H1 (cell line): ENCODE results near the gene ASAP2. TPM values are rescaled to one million over a fixed set of nuclear protein-coding genes. Genes with fewer than 3 reads are reported as not detected.

Experiments used
- CTCF ChIA-PET: fragments of 300-600 bp; sonication (Branson Sonifier 250); formaldehyde crosslinking; loops from one replicate; lab custom pipeline; 2021; ENCODE audit not compliant: partially characterized antibody; lab: Charles Lee
- POLR2A ChIA-PET: fragments of 300-600 bp; sonication (Branson Sonifier 250); formaldehyde crosslinking; loops from one replicate; lab custom pipeline; 2021; ENCODE audit warnings: inconsistent platforms; ENCODE audit not compliant: partially characterized antibody; lab: Charles Lee
- DNase-seq, 2 experiments: peaks; one replicate each; pipeline versions ENCODE4 v3.0.0 to v3.0.0-alpha.2; 2010 to 2022; ENCODE audit warnings: low spot score in 2 of 2, low read depth in 1 of 2, mixed read lengths in 1 of 2
- FAIRE-seq: peaks from 2 replicates; lab custom pipeline; 2011; peaks lifted over from hg19 to GRCh38; lab: Jason Lieb, UNC
- H2AFZ ChIP-seq: 2 replicates; pipeline ENCODE4 v1.8.1; 2012; ENCODE audit warnings: low read length, inconsistent platforms
- H2AK5ac ChIP-seq: 2 replicates; pipeline ENCODE4 v1.6.1; 2013; ENCODE audit warnings: low read depth, low read length
- H2BK120ac ChIP-seq: replicated peaks from 2 replicates; pipeline ENCODE3; 2013; ENCODE audit warnings: low read depth, low read length, inconsistent platforms
- H2BK12ac ChIP-seq: 2 replicates; pipeline ENCODE4 v1.6.1; 2013; ENCODE audit warnings: low read depth, low read length
- H2BK15ac ChIP-seq: 2 replicates; pipeline ENCODE4 v1.6.1; 2013; ENCODE audit warnings: low read length
- H2BK20ac ChIP-seq: 2 replicates; pipeline ENCODE4 v1.6.1; 2013; ENCODE audit warnings: low read length
- H2BK5ac ChIP-seq: 2 replicates; pipeline ENCODE4 v1.6.1; 2013; ENCODE audit warnings: low read depth, low read length
- H3K14ac ChIP-seq: 2 replicates; pipeline ENCODE4 v1.6.1; 2013; ENCODE audit warnings: inconsistent platforms; ENCODE audit not compliant: insufficient read length
- H3K18ac ChIP-seq: 2 replicates; pipeline ENCODE4 v1.6.1; 2013; ENCODE audit warnings: low read length; ENCODE audit errors: extremely low read depth
- H3K23ac ChIP-seq: 2 replicates; pipeline ENCODE4 v1.6.1; 2013; ENCODE audit warnings: inconsistent platforms; ENCODE audit not compliant: insufficient read length
- H3K23me2 ChIP-seq: 2 replicates; pipeline ENCODE4 v1.6.1; 2013; ENCODE audit warnings: low read depth, low read length
- H3K27ac ChIP-seq: 2 replicates; pipeline ENCODE4 v1.6.1; 2011; ENCODE audit warnings: low read depth, low read length, inconsistent platforms
- H3K27me3 ChIP-seq, 4 experiments: replicated peaks in 1 of 4; 1 replicate in 1 of 4; 2 replicates in 3 of 4; pipeline versions ENCODE4 v1.6.1 to v1.8.1; 2011 to 2013; ENCODE audit warnings: low read length in 3 of 4, mild to moderate bottlenecking in 3 of 4, inconsistent platforms in 2 of 4, mixed read lengths in 2 of 4, moderate library complexity in 1 of 4; ENCODE audit not compliant: control insufficient read depth in 3 of 4, insufficient read depth in 3 of 4; ENCODE audit errors: extremely low read depth in 1 of 4
- H3K36me3 ChIP-seq, 4 experiments: 2 replicates each; pipeline versions ENCODE4 v1.6.1 to v1.8.1; 2011 to 2013; ENCODE audit warnings: mild to moderate bottlenecking in 4 of 4, low read length in 3 of 4, moderate library complexity in 2 of 4, control low read depth in 1 of 4, inconsistent platforms in 1 of 4; ENCODE audit not compliant: insufficient read depth in 4 of 4, control insufficient read depth in 2 of 4
- H3K4ac ChIP-seq: replicated peaks from 2 replicates; pipeline ENCODE3; 2013; ENCODE audit warnings: low read length, low read depth, mixed read lengths, inconsistent platforms; ENCODE audit not compliant: insufficient read length
- H3K4me1 ChIP-seq, 4 experiments: replicated peaks in 1 of 4; 1 replicate in 1 of 4; 2 replicates in 3 of 4; pipeline versions ENCODE4 v1.6.1 to v1.8.1; 2011 to 2013; ENCODE audit warnings: low read length in 3 of 4, inconsistent platforms in 2 of 4, mixed read lengths in 1 of 4; ENCODE audit not compliant: insufficient read depth in 4 of 4, control insufficient read depth in 3 of 4
- H3K4me2 ChIP-seq, 2 experiments: 2 replicates each; pipeline versions ENCODE4 v1.6.1 to v1.8.1; 2011 to 2013; ENCODE audit warnings: low read depth in 2 of 2, low read length in 2 of 2, control low read depth in 1 of 2, inconsistent platforms in 1 of 2, mild to moderate bottlenecking in 1 of 2; ENCODE audit not compliant: insufficient read depth in 1 of 2
- H3K4me3 ChIP-seq, 4 experiments: fragments of 200-600, 300-600 bp in 1 of 4; sonication (generic), shearing (Covaris generic), sonication (Bioruptor Twin) in 1 of 4; 2 replicates each; pipeline versions ENCODE4 v1.5.1 to v1.8.1; 2011 to 2016; ENCODE audit warnings: low read length in 4 of 4, low read depth in 3 of 4, control low read depth in 2 of 4, inconsistent platforms in 2 of 4, mild to moderate bottlenecking in 2 of 4, mixed read lengths in 1 of 4, moderate library complexity in 1 of 4; ENCODE audit not compliant: insufficient read depth in 2 of 4; ENCODE audit errors: extremely low read depth in 1 of 4
- H3K56ac ChIP-seq: replicated peaks from 2 replicates; pipeline ENCODE3; 2013; ENCODE audit warnings: low read depth, mild to moderate bottlenecking, mixed read lengths, low read length, inconsistent platforms; ENCODE audit not compliant: insufficient read length
- H3K79me1 ChIP-seq: 2 replicates; pipeline ENCODE4 v1.6.1; 2013; ENCODE audit warnings: low read depth, low read length, control low read depth
- H3K79me2 ChIP-seq, 2 experiments: 2 replicates each; pipeline versions ENCODE4 v1.6.1 to v1.8.1; 2012 to 2013; ENCODE audit warnings: low read length in 2 of 2, mild to moderate bottlenecking in 2 of 2, inconsistent platforms in 1 of 2; ENCODE audit not compliant: insufficient read depth in 2 of 2, control insufficient read depth in 1 of 2
- H3K9ac ChIP-seq, 4 experiments: replicated peaks in 1 of 4; 1 replicate in 1 of 4; 2 replicates in 3 of 4; pipeline versions ENCODE4 v1.6.1 to v1.8.1; 2011 to 2013; ENCODE audit warnings: low read depth in 3 of 4, low read length in 3 of 4, control low read depth in 2 of 4, mild to moderate bottlenecking in 2 of 4, moderate library complexity in 2 of 4, inconsistent platforms in 1 of 4; ENCODE audit errors: extremely low read depth in 1 of 4
- H3K9me3 ChIP-seq, 2 experiments: 2 replicates each; pipeline versions ENCODE4 v1.6.1 to v1.8.1; 2012 to 2013; ENCODE audit warnings: mild to moderate bottlenecking in 2 of 2, moderate library complexity in 2 of 2, control low read depth in 1 of 2, inconsistent platforms in 1 of 2, low read depth in 1 of 2, low read length in 1 of 2, mixed read lengths in 1 of 2; ENCODE audit not compliant: insufficient read depth in 2 of 2
- H4K20me1 ChIP-seq, 2 experiments: replicated peaks in 1 of 2; 2 replicates each; pipeline versions ENCODE3 to v1.8.1; 2011 to 2013; ENCODE audit warnings: inconsistent platforms in 2 of 2, low read length in 2 of 2, mild to moderate bottlenecking in 1 of 2; ENCODE audit not compliant: insufficient read depth in 2 of 2, control insufficient read depth in 1 of 2
- H4K5ac ChIP-seq: 2 replicates; pipeline ENCODE4 v1.6.1; 2013; ENCODE audit warnings: low read length, low read depth, mixed read lengths, inconsistent platforms; ENCODE audit not compliant: insufficient read length
- H4K8ac ChIP-seq: 2 replicates; pipeline ENCODE4 v1.8.0; 2013; ENCODE audit warnings: mild to moderate bottlenecking, moderate library complexity, low read length, inconsistent platforms; ENCODE audit not compliant: insufficient read depth; ENCODE audit errors: extremely low read depth
- H4K91ac ChIP-seq: replicated peaks from 2 replicates; pipeline ENCODE3; 2013; ENCODE audit warnings: low read length, mixed read lengths, inconsistent platforms; ENCODE audit not compliant: insufficient read length
- BRCA1 ChIP-seq: IDR thresholded peaks from 2 replicates; pipeline ENCODE4 v1.6.1; 2012; ENCODE audit warnings: low read depth, low read length, improper control_type of control experiment
- RAD21 ChIP-seq, 2 experiments: IDR thresholded peaks in 1 of 2; conservative IDR thresholded peaks in 1 of 2; 2 replicates each; pipeline ENCODE4 v1.6.1; 2011; ENCODE audit warnings: low read depth in 2 of 2, low read length in 2 of 2, improper control_type of control experiment in 1 of 2, inconsistent platforms in 1 of 2, mild to moderate bottlenecking in 1 of 2, moderate library complexity in 1 of 2
- RBBP5 ChIP-seq: IDR thresholded peaks from 2 replicates; pipeline ENCODE4 v1.7.1; 2012; ENCODE audit warnings: low read depth, mild to moderate bottlenecking, inconsistent platforms, low read length, moderate library complexity, borderline replicate concordance
- RFX5 ChIP-seq: IDR thresholded peaks from 2 replicates; pipeline ENCODE4 v1.6.1; 2011; ENCODE audit warnings: low read depth, low read length, improper control_type of control experiment, borderline replicate concordance
- SP1 ChIP-seq: IDR thresholded peaks from 2 replicates; pipeline ENCODE4 v1.6.1; 2011; ENCODE audit warnings: low read depth, low read length
- SP2 ChIP-seq: IDR thresholded peaks from 2 replicates; pipeline ENCODE4 v1.6.1; 2012; ENCODE audit warnings: mild to moderate bottlenecking, low read length, inconsistent platforms
- WGBS, 2 experiments: shearing (Covaris generic) in 1 of 2; methylation state at CpG; one replicate each; pipeline versions ENCODE4 v1.1.6 to v1.1.7; 2013 to 2015; ENCODE audit warnings: low lambda C conversion rate in 2 of 2, mixed read lengths in 2 of 2, inconsistent platforms in 1 of 2, low coverage in 1 of 2, missing lambda C conversion rate in 1 of 2; ENCODE audit not compliant: insufficient replicate concordance in 2 of 2, insufficient coverage in 1 of 2, insufficient read length in 1 of 2; ENCODE audit errors: extremely low coverage in 1 of 2, missing lambda C conversion rate in 1 of 2; 5-methylcytosine and 5-hydroxymethylcytosine counted together
- polyA plus RNA-seq, 7 experiments: library from polyadenylated mRNA; depleted of rRNA in 3 of 7; stranded (reverse) in 5 of 7; unstranded in 2 of 7; fragments of >200 nt in 5 of 7; fragments of 200-250 nt in 2 of 7; gene quantifications; 1 replicate in 5 of 7; 2 replicates in 1 of 7; 4 replicates in 1 of 7; pipeline versions ENCODE4 v1.2.1 to v1.2.3, GENCODE V29; 2011 to 2013; ENCODE audit warnings: missing spikeins in 2 of 7, mixed read lengths in 2 of 7
- total RNA-seq: library from RNA; stranded (reverse); fragmentation: NEBNext Ultra II Directional; extraction: Animal tissue kit (Norgen Biotek cat#: 25700); gene quantifications from 2 replicates; pipeline ENCODE4 v1.2.1, GENCODE V29; 2021
- TF ChIP-seq, protein P1 (sequence below): IDR thresholded peaks from 2 replicates; pipeline ENCODE4 v1.6.1; 2012; ENCODE audit warnings: low read length, inconsistent platforms
- TF ChIP-seq, protein P2 (sequence below), 3 experiments: IDR thresholded peaks; 1 replicate in 2 of 3; 2 replicates in 1 of 3; pipeline versions ENCODE4 v1.5.1 to v1.6.1; 2011; ENCODE audit warnings: low read length in 3 of 3, mild to moderate bottlenecking in 3 of 3, inconsistent platforms in 2 of 3, low read depth in 1 of 3, moderate library complexity in 1 of 3; ENCODE audit not compliant: insufficient read depth in 1 of 3; ENCODE audit errors: control extremely low read depth in 1 of 3

Gene ASAP2
- total and polyA plus RNA-seq, 2 of the 8 experiments (the other 6 are each of a cell fraction or from before 2014, with no cell fraction given), result 10.2 to 18.7 TPM

DNA sequence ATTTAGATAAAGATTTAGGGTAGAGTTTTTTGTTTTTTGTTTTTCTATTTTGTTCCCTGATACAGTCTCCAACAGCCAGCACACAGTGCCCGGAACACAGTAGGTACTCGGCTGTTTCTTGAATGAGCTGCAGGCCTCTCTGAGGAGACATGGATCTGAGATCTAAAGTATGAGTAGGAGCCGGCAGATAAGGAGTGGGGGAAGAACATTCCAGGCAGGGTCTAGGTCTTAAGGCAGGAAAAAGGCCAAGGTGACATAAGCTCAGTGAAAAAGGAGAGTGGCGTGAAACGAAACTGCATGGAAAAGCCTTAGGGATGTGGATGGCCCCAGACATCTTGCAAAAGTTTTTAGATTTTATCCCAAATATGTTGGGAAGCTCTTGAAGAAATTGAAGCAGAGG lies 122.3 kb downstream of the ASAP2 start:
- DNase-seq, result no peak
- no peak overlapping the region for H3K4me3 ChIP-seq
- ChIA-PET CTCF (interaction anchor here (1.2 to 1.5 kb wide), 4 partner anchors 8 to 124 kb away, joined by 3 to 6 read pairs (median 4); no protein-coding TSS in a partner anchor), POLR2A (no interaction called here)
- H3K4ac ChIP-seq, result no peak overlapping the region
- no peaks in the 10 kb centered on the region for H3K79me2 ChIP-seq
- H3K27ac ChIP-seq, result no peak overlapping the region
- no peaks in the 10 kb centered on the region; a peak in 2 of 8 replicates for H3K36me3 ChIP-seq
- no peak overlapping the region for H3K9ac ChIP-seq
- H3K18ac ChIP-seq, result no peak overlapping the region
- H4K8ac ChIP-seq, result no peak overlapping the region
- H2BK12ac ChIP-seq, result no peak overlapping the region
- H3K23ac ChIP-seq, result no peak overlapping the region
- no peak overlapping the region for H2BK120ac ChIP-seq
- FAIRE-seq, result no peak
- H4K91ac ChIP-seq, result no peak overlapping the region
- no peaks in the 10 kb centered on the region for H3K9me3 ChIP-seq
- no peak overlapping the region for H3K4me2 ChIP-seq
- no peak overlapping the region for H3K56ac ChIP-seq
- H2AFZ ChIP-seq, result no peak overlapping the region
- no peaks in the 10 kb centered on the region; a peak in 2 of 7 replicates for H3K4me1 ChIP-seq
- no peaks in the 10 kb centered on the region for H3K79me1 ChIP-seq
- WGBS, 2 experiments, result 91% methylated on average over 5 of the region's 5 CpGs; no CpG with 5 or more reads in 1 of the 2 experiments
- no peaks in the 10 kb centered on the region for H3K23me2 ChIP-seq
- H2AK5ac ChIP-seq, result no peak overlapping the region
- H4K20me1 ChIP-seq, result no peaks in the 10 kb centered on the region
- no peak overlapping the region for H2BK5ac ChIP-seq
- no peaks in the 10 kb centered on the region for H3K27me3 ChIP-seq
- H3K14ac ChIP-seq, result no peak overlapping the region
- no peak overlapping the region for H4K5ac ChIP-seq
- no peak overlapping the region for H2BK15ac ChIP-seq
- H2BK20ac ChIP-seq, result no peak overlapping the region
- TF ChIP-seq RAD21 (IDR thresholded peaks at IDR 0.05 in 1 of 2, conservative IDR thresholded peaks at IDR 0.05 in 1 of 2; ENCODE audit: low read depth in 2 of 2, low read length in 2 of 2), result no peak
- TF ChIP-seq SP2, result no peak
- TF ChIP-seq RFX5, result no peak
- no peak for TF ChIP-seq BRCA1
- TF ChIP-seq SP1, result no peak
- TF ChIP-seq RBBP5, result no peak
- TF ChIP-seq, protein P1, sequence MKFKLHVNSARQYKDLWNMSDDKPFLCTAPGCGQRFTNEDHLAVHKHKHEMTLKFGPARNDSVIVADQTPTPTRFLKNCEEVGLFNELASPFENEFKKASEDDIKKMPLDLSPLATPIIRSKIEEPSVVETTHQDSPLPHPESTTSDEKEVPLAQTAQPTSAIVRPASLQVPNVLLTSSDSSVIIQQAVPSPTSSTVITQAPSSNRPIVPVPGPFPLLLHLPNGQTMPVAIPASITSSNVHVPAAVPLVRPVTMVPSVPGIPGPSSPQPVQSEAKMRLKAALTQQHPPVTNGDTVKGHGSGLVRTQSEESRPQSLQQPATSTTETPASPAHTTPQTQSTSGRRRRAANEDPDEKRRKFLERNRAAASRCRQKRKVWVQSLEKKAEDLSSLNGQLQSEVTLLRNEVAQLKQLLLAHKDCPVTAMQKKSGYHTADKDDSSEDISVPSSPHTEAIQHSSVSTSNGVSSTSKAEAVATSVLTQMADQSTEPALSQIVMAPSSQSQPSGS, result no peak
- TF ChIP-seq, protein P2, sequence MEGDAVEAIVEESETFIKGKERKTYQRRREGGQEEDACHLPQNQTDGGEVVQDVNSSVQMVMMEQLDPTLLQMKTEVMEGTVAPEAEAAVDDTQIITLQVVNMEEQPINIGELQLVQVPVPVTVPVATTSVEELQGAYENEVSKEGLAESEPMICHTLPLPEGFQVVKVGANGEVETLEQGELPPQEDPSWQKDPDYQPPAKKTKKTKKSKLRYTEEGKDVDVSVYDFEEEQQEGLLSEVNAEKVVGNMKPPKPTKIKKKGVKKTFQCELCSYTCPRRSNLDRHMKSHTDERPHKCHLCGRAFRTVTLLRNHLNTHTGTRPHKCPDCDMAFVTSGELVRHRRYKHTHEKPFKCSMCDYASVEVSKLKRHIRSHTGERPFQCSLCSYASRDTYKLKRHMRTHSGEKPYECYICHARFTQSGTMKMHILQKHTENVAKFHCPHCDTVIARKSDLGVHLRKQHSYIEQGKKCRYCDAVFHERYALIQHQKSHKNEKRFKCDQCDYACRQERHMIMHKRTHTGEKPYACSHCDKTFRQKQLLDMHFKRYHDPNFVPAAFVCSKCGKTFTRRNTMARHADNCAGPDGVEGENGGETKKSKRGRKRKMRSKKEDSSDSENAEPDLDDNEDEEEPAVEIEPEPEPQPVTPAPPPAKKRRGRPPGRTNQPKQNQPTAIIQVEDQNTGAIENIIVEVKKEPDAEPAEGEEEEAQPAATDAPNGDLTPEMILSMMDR (IDR thresholded peaks at IDR 0.05; ENCODE audit: control extremely low read depth in 1 of 3, insufficient read depth in 1 of 3, low read depth in 1 of 3, low read length in 3 of 3), result no peak
